Measurements from ENCODE around the gene CDCA5.

Gene CDCA5

DNA sequence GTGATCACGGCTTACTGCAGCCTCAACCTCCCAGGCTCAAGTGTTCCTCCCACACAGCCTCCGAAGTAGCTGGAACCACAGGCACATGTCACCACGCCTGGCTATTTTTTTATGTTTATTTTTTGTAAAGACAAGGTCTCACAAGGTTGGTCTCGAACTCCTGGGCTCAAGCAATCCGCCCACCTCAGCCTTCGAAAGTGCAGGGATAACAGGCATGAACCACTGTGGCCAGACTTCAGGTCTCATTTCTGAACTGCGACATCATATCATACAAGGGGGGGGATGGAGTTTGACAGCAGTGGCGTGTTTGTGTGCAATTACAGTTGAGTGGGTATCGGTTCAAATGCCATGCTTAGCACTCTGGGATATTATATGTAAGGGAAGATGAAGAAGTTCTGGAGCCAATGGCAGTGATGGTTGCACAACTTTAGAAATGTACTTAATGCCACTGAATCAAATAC is 32.4 kb downstream of the CDCA5 start:
- Histone ChIP-seq H3K9ac (ENCODE audit: low read length) (no peak overlapping the region), H3K9me3 (ENCODE audit: control insufficient read depth, insufficient read depth, low read depth, low read length) (no peaks in the 10 kb centered on the region), H3K4me3 (ENCODE audit: low read depth, low read length) (no peak overlapping the region), H3K36me3 (ENCODE audit: control insufficient read depth, insufficient read depth, low read length) (0 out of 2 replicates have a peak, but pooled peaks cover under 1% of the 10 kb centered on the region), H3K4me1 (ENCODE audit: control insufficient read depth, insufficient read depth, low read length) (no peaks in the 10 kb centered on the region), H3K27ac (ENCODE audit: low read depth, low read length) (no peak overlapping the region), H3K27me3 (ENCODE audit: control insufficient read depth, insufficient read depth, low read length) (no peaks in the 10 kb centered on the region)

- H3K4me1 ChIP-seq (ENCODE audit: control insufficient read depth, insufficient read depth, low read length), result no peaks in the 10 kb centered on the region
- H3K4me3 ChIP-seq (ENCODE audit: low read depth, low read length), result peak overlapping the region; percentile 25; the same call in 1 of the 2 replicates
- no peaks in the 10 kb centered on the region for H3K9me3 ChIP-seq (ENCODE audit: control insufficient read depth, insufficient read depth, low read depth, low read length)
- no peak overlapping the region for H3K27ac ChIP-seq (ENCODE audit: low read depth, low read length)
- no peak overlapping the region for H3K9ac ChIP-seq (ENCODE audit: low read length)
- no peaks in the 10 kb centered on the region for H3K27me3 ChIP-seq (ENCODE audit: control insufficient read depth, insufficient read depth, low read length)
- peaks cover 29% of the 10 kb centered on the region for H3K36me3 ChIP-seq (ENCODE audit: control insufficient read depth, insufficient read depth, low read length)
These were observed 36.0 kb downstream of the CDCA5 start for GRCh38 chr11:65047581-65048422.

DNA sequence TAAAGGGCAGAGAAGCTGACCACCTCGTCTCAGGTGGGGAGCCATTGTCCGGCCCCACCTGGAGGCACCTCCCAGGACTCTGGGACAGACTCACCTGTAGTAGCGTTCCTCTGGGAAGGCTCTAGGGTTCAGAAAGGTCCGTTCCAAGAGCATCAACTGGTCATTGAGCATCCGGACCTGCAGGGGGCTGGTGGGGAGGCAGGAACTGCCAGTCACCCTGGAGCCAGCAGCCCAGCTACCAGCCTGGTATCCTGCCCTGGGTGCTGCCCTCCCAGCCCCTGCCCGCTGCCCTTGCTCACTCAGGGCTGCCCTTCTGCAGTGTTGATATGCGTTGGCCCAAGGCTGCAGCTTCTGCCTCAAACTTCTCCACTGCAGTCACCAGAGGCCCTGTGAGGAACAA is 38.1 kb downstream of the CDCA5 start:
- no peak overlapping the region for H3K9ac ChIP-seq (ENCODE audit: low read length)
- no peak overlapping the region for H3K27ac ChIP-seq (ENCODE audit: low read depth, low read length)

GRCh38 chr11:65045061-65045460 is 38.8 kb downstream of the CDCA5 start:
- no peaks in the 10 kb centered on the region for H3K27me3 ChIP-seq (ENCODE audit: control insufficient read depth, insufficient read depth, low read length)
- H3K36me3 ChIP-seq (ENCODE audit: control insufficient read depth, insufficient read depth, low read length), result peaks cover 32% of the 10 kb centered on the region
- no peak overlapping the region for H3K27ac ChIP-seq (ENCODE audit: low read depth, low read length)
- no peak overlapping the region for H3K4me3 ChIP-seq (ENCODE audit: low read depth, low read length)
- H3K9me3 ChIP-seq (ENCODE audit: control insufficient read depth, insufficient read depth, low read depth, low read length), result no peaks in the 10 kb centered on the region
- H3K9ac ChIP-seq (ENCODE audit: low read length), result no peak overlapping the region
- H3K4me1 ChIP-seq (ENCODE audit: control insufficient read depth, insufficient read depth, low read length), result no peaks in the 10 kb centered on the region

More for the DNA sequence above, 38.1 kb downstream of the CDCA5 start:
- peaks cover 32% of the 10 kb centered on the region for H3K36me3 ChIP-seq (ENCODE audit: control insufficient read depth, insufficient read depth, low read length)
- H3K9me3 ChIP-seq (ENCODE audit: control insufficient read depth, insufficient read depth, low read depth, low read length), result no peaks in the 10 kb centered on the region
- no peaks in the 10 kb centered on the region for H3K27me3 ChIP-seq (ENCODE audit: control insufficient read depth, insufficient read depth, low read length)
- H3K4me3 ChIP-seq (ENCODE audit: low read depth, low read length), result no peak overlapping the region
- H3K4me1 ChIP-seq (ENCODE audit: control insufficient read depth, insufficient read depth, low read length), result no peaks in the 10 kb centered on the region

GRCh38 chr11:65043881-65044501 is 39.8 kb downstream of the CDCA5 start:
- Histone ChIP-seq H3K27me3 (ENCODE audit: control insufficient read depth, insufficient read depth, low read length) (no peaks in the 10 kb centered on the region), H3K9ac (ENCODE audit: low read length) (no peak overlapping the region), H3K4me3 (ENCODE audit: low read depth, low read length) (no peak overlapping the region), H3K4me1 (ENCODE audit: control insufficient read depth, insufficient read depth, low read length) (no peaks in the 10 kb centered on the region), H3K36me3 (ENCODE audit: control insufficient read depth, insufficient read depth, low read length) (peaks cover 32% of the 10 kb centered on the region), H3K27ac (ENCODE audit: low read depth, low read length) (no peak overlapping the region), H3K9me3 (ENCODE audit: control insufficient read depth, insufficient read depth, low read depth, low read length) (no peaks in the 10 kb centered on the region)

GRCh38 chr11:65042891-65043290 is 40.9 kb downstream of the CDCA5 start:
- no peaks in the 10 kb centered on the region for H3K4me1 ChIP-seq (ENCODE audit: control insufficient read depth, insufficient read depth, low read length)
- H3K27ac ChIP-seq (ENCODE audit: low read depth, low read length), result no peak overlapping the region
- H3K27me3 ChIP-seq (ENCODE audit: control insufficient read depth, insufficient read depth, low read length), result no peaks in the 10 kb centered on the region
- no peak overlapping the region for H3K4me3 ChIP-seq (ENCODE audit: low read depth, low read length)
- no peak overlapping the region for H3K9ac ChIP-seq (ENCODE audit: low read length)
- H3K36me3 ChIP-seq (ENCODE audit: control insufficient read depth, insufficient read depth, low read length), result peaks cover 32% of the 10 kb centered on the region
- no peaks in the 10 kb centered on the region for H3K9me3 ChIP-seq (ENCODE audit: control insufficient read depth, insufficient read depth, low read depth, low read length)

- H3K27me3 ChIP-seq (ENCODE audit: control insufficient read depth, insufficient read depth, low read length), result no peaks in the 10 kb centered on the region
- H3K27ac ChIP-seq (ENCODE audit: low read depth, low read length), result peak within 1 kb of the TSS; percentile 85
- H3K4me1 ChIP-seq (ENCODE audit: control insufficient read depth, insufficient read depth, low read length), result no peaks in the 10 kb centered on the region
- no peaks in the 10 kb centered on the region for H3K9me3 ChIP-seq (ENCODE audit: control insufficient read depth, insufficient read depth, low read depth, low read length)
- H3K4me3 ChIP-seq (ENCODE audit: low read depth, low read length), result peak within 1 kb of the TSS; percentile 84
- peak within 1 kb of the TSS; percentile 90 for H3K9ac ChIP-seq (ENCODE audit: low read length)
- peaks cover 28% of the 10 kb centered on the region for H3K36me3 ChIP-seq (ENCODE audit: control insufficient read depth, insufficient read depth, low read length)
These were observed 42.8 kb downstream of the CDCA5 start, which contains the start of gene SAC3D1 for GRCh38 chr11:65040847-65041622. TSS of gene SAC3D1 (plus strand) at chr11:65041210. CDS start at chr11:65041293, 83 bp downstream.

GRCh38 chr11:65040520-65040846 is 43.4 kb downstream of the CDCA5 start:
- Histone ChIP-seq H3K4me1 (ENCODE audit: control insufficient read depth, insufficient read depth, low read length) (no peaks in the 10 kb centered on the region), H3K9ac (ENCODE audit: low read length) (peak overlapping the region; percentile 90), H3K36me3 (ENCODE audit: control insufficient read depth, insufficient read depth, low read length) (peaks cover 22% of the 10 kb centered on the region)

DNA sequence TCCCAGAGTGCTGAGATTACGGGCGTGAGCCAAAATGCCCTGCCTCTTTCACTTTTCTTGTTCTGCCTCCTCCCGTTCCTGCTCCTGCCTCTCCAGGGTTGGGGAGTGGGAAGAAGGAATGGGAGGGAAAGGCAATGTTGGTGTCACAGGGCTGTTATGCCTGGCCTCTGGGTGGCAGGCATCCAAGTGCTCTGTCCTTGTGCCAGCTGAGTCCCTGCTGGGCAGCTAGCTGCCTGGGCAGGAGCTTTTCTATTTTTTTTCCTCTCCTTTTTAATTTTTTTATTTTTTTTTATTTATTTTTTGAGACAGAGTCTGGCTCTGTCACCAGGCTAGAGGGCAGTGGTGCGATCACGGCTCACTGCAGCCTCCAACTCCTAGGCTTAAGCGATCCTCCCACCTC is 46.9 kb downstream of the CDCA5 start:
- Histone ChIP-seq H3K36me3 (ENCODE audit: control insufficient read depth, insufficient read depth, low read length) (no peaks in the 10 kb centered on the region), H3K27me3 (ENCODE audit: control insufficient read depth, insufficient read depth, low read length) (no peaks in the 10 kb centered on the region), H3K9me3 (ENCODE audit: control insufficient read depth, insufficient read depth, low read depth, low read length) (no peaks in the 10 kb centered on the region), H3K27ac (ENCODE audit: low read depth, low read length) (no peak overlapping the region), H3K4me1 (ENCODE audit: control insufficient read depth, insufficient read depth, low read length) (no peaks in the 10 kb centered on the region), H3K9ac (ENCODE audit: low read length) (no peak overlapping the region), H3K4me3 (ENCODE audit: low read depth, low read length) (no peak overlapping the region)

More at GRCh38 chr11:65040520-65040846, 43.4 kb downstream of the CDCA5 start:
- peak overlapping the region; percentile 85; the same call in 1 of the 2 replicates for H3K27ac ChIP-seq (ENCODE audit: low read depth, low read length)
- no peaks in the 10 kb centered on the region for H3K9me3 ChIP-seq (ENCODE audit: control insufficient read depth, insufficient read depth, low read depth, low read length)
- H3K4me3 ChIP-seq (ENCODE audit: low read depth, low read length), result peak overlapping the region; percentile 84
- no peaks in the 10 kb centered on the region for H3K27me3 ChIP-seq (ENCODE audit: control insufficient read depth, insufficient read depth, low read length)

DNA sequence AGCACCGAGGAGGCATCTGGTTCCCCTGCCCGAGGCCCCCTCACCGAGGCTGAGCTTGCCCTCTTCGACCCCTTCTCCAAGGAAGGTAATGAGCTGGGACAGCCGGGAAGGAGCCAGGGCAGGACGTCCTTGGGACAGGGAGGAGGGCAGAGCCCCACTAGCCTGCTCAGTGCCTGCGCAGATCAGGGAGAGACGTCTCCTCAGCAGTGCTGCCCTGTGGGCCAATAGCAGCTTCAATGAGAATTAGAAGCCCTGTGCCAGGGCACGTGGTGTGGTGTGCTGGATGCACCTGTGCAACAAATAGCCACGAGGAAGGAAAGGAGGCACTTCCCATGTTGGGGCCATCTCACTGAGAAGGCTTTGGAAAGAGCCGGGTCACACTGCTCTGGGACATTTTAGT is 48.3 kb downstream of the CDCA5 start:
- no peaks in the 10 kb centered on the region for H3K27me3 ChIP-seq (ENCODE audit: control insufficient read depth, insufficient read depth, low read length)
- no peak overlapping the region for H3K27ac ChIP-seq (ENCODE audit: low read depth, low read length)
- no peak overlapping the region for H3K4me3 ChIP-seq (ENCODE audit: low read depth, low read length)
- H3K9ac ChIP-seq (ENCODE audit: low read length), result no peak overlapping the region
- H3K4me1 ChIP-seq (ENCODE audit: control insufficient read depth, insufficient read depth, low read length), result no peaks in the 10 kb centered on the region
- no peaks in the 10 kb centered on the region for H3K36me3 ChIP-seq (ENCODE audit: control insufficient read depth, insufficient read depth, low read length)
- H3K9me3 ChIP-seq (ENCODE audit: control insufficient read depth, insufficient read depth, low read depth, low read length), result no peaks in the 10 kb centered on the region
